Subcutaneous abdominal adipose tissue (tissue), 5 donors: ENCODE measurements around the gene RAB36.
A peak's percentile ranks its signal among the peaks of the same experiment; 100 is the strongest.

Experiments used
- H3K27ac ChIP-seq: one replicate; pipeline ENCODE4 v1.7.0; 2013; ENCODE audit warnings: low read depth, mild to moderate bottlenecking, inconsistent platforms, low read length, moderate library complexity
- H3K27me3 ChIP-seq, 5 donors: one replicate each; pipeline ENCODE4 v1.7.0; 2013; ENCODE audit warnings: low read length in 5 of 5, inconsistent platforms in 1 of 5; ENCODE audit not compliant: control insufficient read depth in 5 of 5, insufficient read depth in 4 of 5
- H3K36me3 ChIP-seq, 5 donors: one replicate each; pipeline ENCODE4 v1.7.0; 2013; ENCODE audit warnings: low read length in 5 of 5; ENCODE audit not compliant: control insufficient read depth in 5 of 5, insufficient read depth in 5 of 5
- H3K4me1 ChIP-seq, 5 donors: one replicate each; pipeline ENCODE4 v1.7.0; 2013; ENCODE audit warnings: low read length in 5 of 5, mild to moderate bottlenecking in 3 of 5, moderate library complexity in 1 of 5; ENCODE audit not compliant: control insufficient read depth in 5 of 5, insufficient read depth in 5 of 5
- H3K4me3 ChIP-seq, 5 donors: one replicate each; pipeline ENCODE4 v1.7.0; 2013; ENCODE audit warnings: low read length in 5 of 5, low read depth in 1 of 5
- H3K9ac ChIP-seq, 5 donors: one replicate each; pipeline ENCODE4 v1.7.0; 2013; ENCODE audit warnings: low read length in 5 of 5, mild to moderate bottlenecking in 4 of 5, moderate library complexity in 3 of 5
- H3K9me3 ChIP-seq, 5 donors: one replicate each; pipeline ENCODE4 v1.7.0; 2013; ENCODE audit warnings: low read length in 5 of 5; ENCODE audit not compliant: control insufficient read depth in 5 of 5
- donor health status: healthy.
- donor health status: healthy.
- donor health status: healthy.
- donor health status: healthy.
- donor health status: healthy.

Gene RAB36

DNA sequence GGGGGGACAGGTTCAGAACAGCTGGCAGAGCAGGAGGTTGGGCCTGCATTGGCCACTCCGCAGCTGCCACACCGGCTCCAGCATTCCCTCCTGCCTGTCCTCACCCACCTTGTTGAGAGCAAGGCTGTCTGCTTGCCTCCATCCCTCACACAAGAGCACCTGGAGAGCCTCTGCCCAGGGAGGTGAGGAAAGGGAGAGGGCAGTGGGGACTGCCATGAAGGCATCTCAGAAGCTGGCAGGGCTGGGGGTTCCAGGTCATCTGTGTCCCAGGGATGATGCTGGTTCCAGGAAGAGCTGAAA lies 30.6 kb upstream of the RAB36 start:
- Histone ChIP-seq H3K4me1 (peaks cover 0 to 76% (median 30%) of the 10 kb centered on the region in 5 donors), H3K27ac (no peak overlapping the region), H3K27me3 (peaks cover 0 to 5% (median 0%) of the 10 kb centered on the region in 5 donors), H3K36me3 (peaks cover 0 to 2% (median 0%) of the 10 kb centered on the region in 5 donors), H3K9me3 (no peaks in the 10 kb centered on the region), H3K4me3 (no peak overlapping the region), H3K9ac (no peak overlapping the region)

- peaks cover 0 to 76% (median 28%) of the 10 kb centered on the region in 5 donors for H3K4me1 ChIP-seq
- H3K27me3 ChIP-seq: peaks cover 0 to 5% (median 0%) of the 10 kb centered on the region in 5 donors
- peaks cover 0 to 2% (median 0%) of the 10 kb centered on the region in 5 donors for H3K36me3 ChIP-seq
- H3K4me3 ChIP-seq: no peak overlapping the region
- no peak overlapping the region for H3K27ac ChIP-seq
- no peak overlapping the region for H3K9ac ChIP-seq
- no peaks in the 10 kb centered on the region for H3K9me3 ChIP-seq
These were observed 29.9 kb upstream of the RAB36 start for GRCh38 chr22:23115369-23115768.

- H3K9ac ChIP-seq: no peak overlapping the region
These were observed 29.3 kb upstream of the RAB36 start for GRCh38 chr22:23115825-23116494.

DNA sequence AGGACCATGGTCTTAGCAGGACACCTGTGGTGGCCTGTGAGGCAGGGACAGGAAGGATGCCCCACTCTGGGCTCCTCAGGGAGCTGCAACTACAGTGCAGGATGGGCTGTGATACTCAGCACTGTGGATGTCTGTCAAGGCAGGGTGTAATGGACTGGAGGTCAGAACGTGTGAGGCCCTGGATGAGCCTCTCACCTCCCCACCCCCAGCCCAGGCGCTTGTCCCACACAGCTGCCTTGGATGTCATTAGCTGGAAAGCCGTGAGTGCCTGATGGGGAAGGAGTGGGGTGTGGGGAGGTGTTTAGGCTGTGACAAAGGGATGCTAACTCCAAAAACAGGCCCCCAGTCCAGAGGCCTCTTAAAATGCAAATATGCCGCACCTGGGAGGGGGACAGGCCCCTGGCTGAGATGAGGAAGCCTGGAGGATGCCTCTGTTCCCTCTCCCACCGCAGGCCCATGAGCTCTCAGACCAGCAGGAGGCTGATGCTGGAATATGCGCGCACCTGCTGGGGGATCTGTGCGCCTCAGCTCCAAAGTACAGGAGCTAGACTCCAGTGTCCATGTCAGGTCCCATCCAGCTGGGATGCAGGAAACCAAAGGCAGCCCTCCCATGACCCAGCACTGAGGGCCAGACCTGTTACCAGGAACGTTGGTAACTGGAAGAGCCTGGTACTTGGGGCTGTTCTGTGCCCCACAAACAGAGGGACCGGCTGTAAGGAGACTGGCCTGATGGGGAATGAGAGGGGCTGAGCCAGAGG lies 28.6 kb upstream of the RAB36 start:
- Histone ChIP-seq H3K4me1 (peaks cover 0 to 70% (median 26%) of the 10 kb centered on the region in 5 donors), H3K36me3 (peaks cover 0 to 2% (median 0%) of the 10 kb centered on the region in 5 donors), H3K27me3 (peaks cover 0 to 5% (median 0%) of the 10 kb centered on the region in 5 donors), H3K9ac (no peak overlapping the region), H3K9me3 (no peaks in the 10 kb centered on the region), H3K27ac (no peak overlapping the region), H3K4me3 (no peak overlapping the region)

More at GRCh38 chr22:23115825-23116494, 29.3 kb upstream of the RAB36 start:
- Histone ChIP-seq H3K36me3 (peaks cover 0 to 2% (median 0%) of the 10 kb centered on the region in 5 donors), H3K27ac (no peak overlapping the region), H3K4me1 (peaks cover 0 to 76% (median 26%) of the 10 kb centered on the region in 5 donors), H3K4me3 (no peak overlapping the region), H3K27me3 (peaks cover 0 to 5% (median 0%) of the 10 kb centered on the region in 5 donors), H3K9me3 (no peaks in the 10 kb centered on the region)

DNA sequence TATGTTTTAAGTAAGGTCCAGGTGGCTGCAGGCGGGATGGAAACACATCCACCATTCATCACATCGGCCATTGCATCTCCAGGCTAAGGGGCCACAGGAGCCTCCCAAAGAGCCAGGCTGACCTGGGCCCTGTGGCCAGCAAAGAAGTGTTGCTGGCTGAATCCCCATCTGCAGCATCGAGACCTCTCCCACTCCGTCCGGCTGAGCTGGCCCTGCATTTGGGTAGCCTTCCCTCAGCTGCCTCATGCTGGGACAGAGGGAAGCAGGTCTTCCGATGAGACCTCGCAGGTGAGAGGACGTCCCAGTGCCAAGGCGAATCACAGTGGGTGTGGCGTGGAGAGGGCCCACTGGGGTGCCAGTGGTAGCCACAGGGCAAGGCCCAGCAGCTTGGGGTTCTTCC lies 28.0 kb upstream of the RAB36 start:
- Histone ChIP-seq H3K9ac (no peak overlapping the region), H3K36me3 (peaks cover 0 to 2% (median 0%) of the 10 kb centered on the region in 5 donors), H3K27ac (no peak overlapping the region), H3K4me3 (no peak overlapping the region), H3K9me3 (no peaks in the 10 kb centered on the region), H3K4me1 (peaks cover 0 to 64% (median 22%) of the 10 kb centered on the region in 5 donors), H3K27me3 (peaks cover 0 to 5% (median 0%) of the 10 kb centered on the region in 5 donors)

DNA sequence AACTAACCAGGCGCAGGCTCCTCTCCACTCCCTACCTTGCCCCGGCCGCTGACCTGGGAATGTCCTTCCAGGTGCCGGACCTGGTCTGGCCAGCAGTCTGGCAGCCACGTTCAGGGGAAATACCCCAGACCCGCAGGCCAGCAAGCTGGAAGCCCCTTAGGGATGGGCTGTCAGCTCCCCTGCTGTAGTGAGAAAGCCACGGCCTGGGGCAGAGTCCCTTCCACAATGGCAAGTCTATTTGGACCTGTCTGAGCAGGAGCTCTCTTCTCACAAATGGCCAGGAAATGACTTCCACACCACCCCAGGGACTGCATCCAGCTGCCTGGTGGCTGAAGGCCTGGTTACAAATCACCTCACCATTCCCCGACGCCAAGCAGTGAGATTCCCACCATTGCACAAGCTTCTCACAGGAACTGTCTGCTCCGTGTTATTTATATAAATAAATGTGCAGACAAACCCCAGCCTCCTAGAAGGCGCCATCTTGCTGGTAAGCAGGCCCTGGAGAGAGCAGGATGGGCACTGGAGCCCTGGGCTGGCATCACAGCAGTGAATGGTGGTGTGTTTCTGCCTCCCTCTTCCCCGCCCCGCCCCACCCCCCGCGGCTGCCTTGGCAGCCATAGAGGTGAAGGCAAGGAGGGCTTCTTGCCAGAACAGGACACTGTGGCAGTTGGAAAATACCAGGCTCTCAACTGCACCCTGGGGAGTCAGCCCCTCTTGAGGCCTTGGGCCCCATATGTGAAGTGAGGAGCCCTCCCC lies 27.2 kb upstream of the RAB36 start:
- Histone ChIP-seq H3K27me3 (peaks cover 0 to 5% (median 0%) of the 10 kb centered on the region in 5 donors), H3K4me1 (peaks cover 0 to 56% (median 16%) of the 10 kb centered on the region in 5 donors), H3K4me3 (no peak overlapping the region), H3K9me3 (no peaks in the 10 kb centered on the region), H3K9ac (no peak overlapping the region), H3K27ac (no peak overlapping the region), H3K36me3 (peaks cover 0 to 2% (median under 1%) of the 10 kb centered on the region in 5 donors)

GRCh38 chr22:23118647-23119493 lies 26.4 kb upstream of the RAB36 start:
- Histone ChIP-seq H3K27ac (no peak overlapping the region), H3K36me3 (peaks cover 0 to 8% (median 7%) of the 10 kb centered on the region in 5 donors), H3K4me1 (peaks cover 0 to 48% (median 13%) of the 10 kb centered on the region in 5 donors), H3K4me3 (no peak overlapping the region), H3K27me3 (peaks cover 0 to 3% (median 0%) of the 10 kb centered on the region in 5 donors), H3K9me3 (no peaks in the 10 kb centered on the region), H3K9ac (no peak overlapping the region)

- Histone ChIP-seq H3K4me3 (no peak overlapping the region), H3K27me3 (peaks cover 0 to 3% (median 0%) of the 10 kb centered on the region in 5 donors), H3K9ac (peak overlapping the region in 1 of 5 donors; percentile 44), H3K9me3 (no peaks in the 10 kb centered on the region), H3K4me1 (peaks cover 3 to 43% (median 17%) of the 10 kb centered on the region in 5 donors), H3K36me3 (peaks cover 0 to 10% (median 8%) of the 10 kb centered on the region in 5 donors), H3K27ac (peak overlapping the region; percentile 16)
These were observed 25.5 kb upstream of the RAB36 start for GRCh38 chr22:23119494-23120414.
